Measurements from ENCODE around the gene SLC5A10.

Gene SLC5A10

GRCh38 chr17:18963126-18964017 lies 11.4 kb downstream of the SLC5A10 start:
- DNase-seq (ENCODE audit: low read depth) = no peak
- no peak for TF ChIP-seq CTCF (IDR thresholded peaks at IDR 0.05; ENCODE audit: insufficient read depth, low read depth, low read length, missing control alignments)

GRCh38 chr17:18964018-18964351 lies 12.0 kb downstream of the SLC5A10 start:
- no peak overlapping the region for H3K4me3 ChIP-seq (ENCODE audit: low read length)
- TF ChIP-seq CTCF (IDR thresholded peaks at IDR 0.05; ENCODE audit: insufficient read depth, low read depth, low read length, missing control alignments) = no peak
- no peak for DNase-seq (ENCODE audit: low read depth)

More at GRCh38 chr17:18963126-18964017, 11.4 kb downstream of the SLC5A10 start:
- no peak overlapping the region for H3K4me3 ChIP-seq (ENCODE audit: low read length)

DNA sequence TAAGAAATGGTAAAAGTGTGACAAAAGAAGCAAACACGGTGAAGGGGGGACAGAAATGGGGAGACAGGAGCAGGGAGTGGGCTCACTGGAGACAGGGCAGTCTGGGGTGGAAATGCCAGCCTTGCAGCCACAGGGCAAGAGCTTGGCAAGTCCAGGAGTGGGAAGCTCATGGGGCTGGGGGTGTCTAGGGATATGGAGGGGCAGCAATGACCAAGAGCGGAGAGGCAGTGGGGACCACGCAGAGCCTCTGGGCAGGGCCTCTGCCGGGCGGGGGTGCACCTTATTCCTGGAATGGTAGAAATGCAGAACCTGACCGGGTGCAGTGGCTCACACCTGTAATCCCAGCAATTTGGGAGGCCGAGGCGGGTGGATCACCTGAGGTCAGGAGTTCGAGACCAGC lies 12.6 kb downstream of the SLC5A10 start:
- no peak for DNase-seq (ENCODE audit: low read depth)
- H3K4me3 ChIP-seq (ENCODE audit: low read length) = no peak overlapping the region
- no peak for TF ChIP-seq CTCF (IDR thresholded peaks at IDR 0.05; ENCODE audit: insufficient read depth, low read depth, low read length, missing control alignments)

DNA sequence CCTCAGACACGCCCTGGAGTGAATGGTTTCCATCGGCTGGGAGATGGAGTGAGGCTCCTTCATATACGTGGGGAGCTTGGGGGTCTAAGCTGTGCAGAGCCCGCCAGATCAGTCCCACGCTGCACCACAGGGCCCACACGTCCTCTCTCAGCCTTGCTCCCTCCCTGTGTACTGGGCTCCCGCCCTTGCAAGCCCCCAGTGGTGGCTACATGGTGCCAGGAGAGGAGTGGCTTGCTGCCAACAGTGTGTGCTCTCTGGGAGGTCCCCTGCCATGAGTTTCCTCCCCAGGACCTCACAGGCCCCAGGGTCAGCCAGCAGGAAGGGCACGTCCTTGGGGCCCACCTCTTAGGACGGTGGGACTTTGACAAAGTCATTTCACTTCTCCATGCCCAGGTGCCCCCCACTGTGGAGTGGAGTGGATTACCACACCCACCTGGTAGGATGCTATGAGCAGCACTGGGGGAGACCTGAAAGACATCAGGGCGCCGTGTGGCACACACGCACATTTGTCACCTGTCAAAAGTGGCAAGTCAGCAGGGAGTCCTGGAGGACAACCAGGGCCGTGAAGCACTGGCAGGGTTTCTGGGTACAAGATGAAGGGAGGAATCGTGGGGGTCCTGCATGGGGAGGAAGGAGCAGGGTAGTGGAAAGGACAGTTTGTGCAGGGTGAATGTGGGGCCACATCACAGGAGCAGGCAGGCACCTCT lies 13.7 kb downstream of the SLC5A10 start:
- no peak overlapping the region for H3K4me3 ChIP-seq (ENCODE audit: low read length)
- DNase-seq (ENCODE audit: low read depth) = no peak
- TF ChIP-seq CTCF (IDR thresholded peaks at IDR 0.05; ENCODE audit: insufficient read depth, low read depth, low read length, missing control alignments) = no peak

GRCh38 chr17:18966831-18967624 lies 15.1 kb downstream of the SLC5A10 start:
- no peak for TF ChIP-seq CTCF (IDR thresholded peaks at IDR 0.05; ENCODE audit: insufficient read depth, low read depth, low read length, missing control alignments)
- no peak for DNase-seq (ENCODE audit: low read depth)
- no peak overlapping the region for H3K4me3 ChIP-seq (ENCODE audit: low read length)

DNA sequence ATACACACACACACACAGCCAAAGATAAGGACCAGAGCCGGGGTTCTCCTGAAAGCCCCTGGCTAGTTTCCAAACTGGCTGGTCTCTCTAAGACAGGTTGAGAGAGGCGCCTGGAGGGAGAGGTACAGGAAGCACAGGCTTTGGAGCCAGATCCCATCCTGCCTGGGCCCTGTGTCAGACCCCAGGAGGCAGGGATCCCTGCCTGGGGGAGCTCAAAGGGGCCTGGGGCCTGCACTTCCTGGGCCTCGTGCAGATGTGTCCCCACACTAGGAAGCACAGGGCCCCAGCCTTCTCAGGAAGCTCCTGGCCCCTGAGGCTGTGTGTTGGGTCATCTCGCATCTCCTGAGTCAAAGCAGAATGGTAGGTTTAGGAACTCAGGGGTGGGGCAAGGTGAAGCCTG lies 16.0 kb downstream of the SLC5A10 start:
- DNase-seq (ENCODE audit: low read depth) = peak; percentile 90
- H3K4me3 ChIP-seq (ENCODE audit: low read length) = no peak overlapping the region
- no peak for TF ChIP-seq CTCF (IDR thresholded peaks at IDR 0.05; ENCODE audit: insufficient read depth, low read depth, low read length, missing control alignments)

All from epithelial cell of esophagus (primary cell).